Activated CD8-positive, alpha-beta memory T cell treated with anti-CD3 and anti-CD28 coated beads for 1 hour (primary cell): ENCODE measurements around the gene TBC1D2B.

ENCODE experiments used
- DNase-seq, 2 donors: peaks; one replicate each; pipeline ENCODE4 v3.0.0-alpha.2; 2020; ENCODE audit warnings: low read depth in 1 of 2; ENCODE audit errors: extremely low read depth in 1 of 2

TBC1D2B gene

GRCh38 chr15:78057803-78058202 is 19.7 kb downstream of the TBC1D2B start:
- DNase-seq = no peak

GRCh38 chr15:78056714-78057269 is 20.7 kb downstream of the TBC1D2B start:
- DNase-seq = no peak

GRCh38 chr15:78055919-78056713 is 21.4 kb downstream of the TBC1D2B start:
- DNase-seq = no peak

- no peak for DNase-seq
Measured at GRCh38 chr15:78054966-78055365, 22.5 kb downstream of the TBC1D2B start.

- no peak for DNase-seq
Measured at GRCh38 chr15:78054518-78054917, 23.0 kb downstream of the TBC1D2B start.

- no peak for DNase-seq
Measured at GRCh38 chr15:78052545-78052944, 25.0 kb downstream of the TBC1D2B start.

- DNase-seq = no peak
Measured at GRCh38 chr15:78052001-78052401, 25.5 kb downstream of the TBC1D2B start.

GRCh38 chr15:78051596-78051995 is 25.9 kb downstream of the TBC1D2B start:
- no peak for DNase-seq

- DNase-seq = no peak
Measured at GRCh38 chr15:78050826-78051225, 26.7 kb downstream of the TBC1D2B start.

GRCh38 chr15:78050441-78050809 is 27.1 kb downstream of the TBC1D2B start:
- DNase-seq = no peak

- no peak for DNase-seq
Measured at GRCh38 chr15:78049691-78050440, 27.6 kb downstream of the TBC1D2B start.

- no peak for DNase-seq
Measured at GRCh38 chr15:78048628-78048920, 28.9 kb downstream of the TBC1D2B start.

GRCh38 chr15:78047761-78048627 is 29.5 kb downstream of the TBC1D2B start:
- no peak for DNase-seq

GRCh38 chr15:78046796-78047341 is 30.6 kb downstream of the TBC1D2B start:
- no peak for DNase-seq

GRCh38 chr15:78045189-78045588 is 32.3 kb downstream of the TBC1D2B start:
- no peak for DNase-seq

- no peak for DNase-seq
Measured at GRCh38 chr15:78044407-78045155, 32.9 kb downstream of the TBC1D2B start.

- no peak for DNase-seq
Measured at GRCh38 chr15:78041946-78042345, 35.6 kb downstream of the TBC1D2B start.

- DNase-seq = no peak
Measured at GRCh38 chr15:78040653-78041244, 36.8 kb downstream of the TBC1D2B start.

GRCh38 chr15:78038585-78039247 is 38.8 kb downstream of the TBC1D2B start:
- no peak for DNase-seq
